ENCODE data around the gene IBA57. TPM values are rescaled to one million over a fixed set of nuclear protein-coding genes. Genes with fewer than 3 reads are reported as not detected.

The IBA57 gene
- total RNA-seq, 1 donor from 2014 or later = 8.3 TPM

- intact Hi-C loops (cut with micrococcal nuclease) = no loop called here
Measured at GRCh38 chr1:228155596-228156514, 9.7 kb upstream of the IBA57 start.

GRCh38 chr1:228156515-228156881, 9.1 kb upstream of the IBA57 start:
- intact Hi-C loops (cut with micrococcal nuclease) = no loop called here

GRCh38 chr1:228156941-228157728, 8.5 kb upstream of the IBA57 start:
- intact Hi-C loops (cut with micrococcal nuclease) = no loop called here

DNA sequence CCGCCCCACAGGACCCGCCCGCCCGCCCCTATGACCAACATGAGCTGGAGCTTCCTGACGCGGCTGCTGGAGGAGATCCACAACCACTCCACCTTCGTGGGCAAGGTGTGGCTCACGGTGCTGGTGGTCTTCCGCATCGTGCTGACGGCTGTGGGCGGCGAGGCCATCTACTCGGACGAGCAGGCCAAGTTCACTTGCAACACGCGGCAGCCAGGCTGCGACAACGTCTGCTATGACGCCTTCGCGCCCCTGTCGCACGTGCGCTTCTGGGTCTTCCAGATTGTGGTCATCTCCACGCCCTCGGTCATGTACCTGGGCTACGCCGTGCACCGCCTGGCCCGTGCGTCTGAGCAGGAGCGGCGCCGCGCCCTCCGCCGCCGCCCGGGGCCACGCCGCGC, 7.9 kb upstream of the IBA57 start:
- intact Hi-C loops (cut with micrococcal nuclease) = no loop called here

DNA sequence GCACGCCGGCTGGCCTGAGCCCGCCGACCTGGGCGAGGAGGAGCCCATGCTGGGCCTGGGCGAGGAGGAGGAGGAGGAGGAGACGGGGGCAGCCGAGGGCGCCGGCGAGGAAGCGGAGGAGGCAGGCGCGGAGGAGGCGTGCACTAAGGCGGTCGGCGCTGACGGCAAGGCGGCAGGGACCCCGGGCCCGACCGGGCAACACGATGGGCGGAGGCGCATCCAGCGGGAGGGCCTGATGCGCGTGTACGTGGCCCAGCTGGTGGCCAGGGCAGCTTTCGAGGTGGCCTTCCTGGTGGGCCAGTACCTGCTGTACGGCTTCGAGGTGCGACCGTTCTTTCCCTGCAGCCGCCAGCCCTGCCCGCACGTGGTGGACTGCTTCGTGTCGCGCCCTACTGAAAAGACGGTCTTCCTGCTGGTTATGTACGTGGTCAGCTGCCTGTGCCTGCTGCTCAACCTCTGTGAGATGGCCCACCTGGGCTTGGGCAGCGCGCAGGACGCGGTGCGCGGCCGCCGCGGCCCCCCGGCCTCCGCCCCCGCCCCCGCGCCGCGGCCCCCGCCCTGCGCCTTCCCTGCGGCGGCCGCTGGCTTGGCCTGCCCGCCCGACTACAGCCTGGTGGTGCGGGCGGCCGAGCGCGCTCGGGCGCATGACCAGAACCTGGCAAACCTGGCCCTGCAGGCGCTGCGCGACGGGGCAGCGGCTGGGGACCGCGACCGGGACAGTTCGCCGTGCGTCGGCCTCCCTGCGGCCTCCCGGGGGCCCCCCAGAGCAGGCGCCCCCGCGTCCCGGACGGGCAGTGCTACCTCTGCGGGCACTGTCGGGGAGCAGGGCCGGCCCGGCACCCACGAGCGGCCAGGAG, 7.2 kb upstream of the IBA57 start:
- intact Hi-C loops (cut with micrococcal nuclease) = no loop called here

- intact Hi-C loops (cut with micrococcal nuclease) = no loop called here
Measured at GRCh38 chr1:228159008-228159665, 6.5 kb upstream of the IBA57 start.

GRCh38 chr1:228160201-228160761, 5.3 kb upstream of the IBA57 start:
- intact Hi-C loops (cut with micrococcal nuclease) = no loop called here

GRCh38 chr1:228161362-228161761, 4.2 kb upstream of the IBA57 start:
- intact Hi-C loops (cut with micrococcal nuclease) = no loop called here

- intact Hi-C loops (cut with micrococcal nuclease) = no loop called here
Measured at GRCh38 chr1:228161866-228162265, 3.7 kb upstream of the IBA57 start.

- intact Hi-C loops (cut with micrococcal nuclease) = no loop called here
Measured at GRCh38 chr1:228162286-228163006, 3.2 kb upstream of the IBA57 start.

- intact Hi-C loops (cut with micrococcal nuclease) = no loop called here
Measured at GRCh38 chr1:228163007-228163753, 2.4 kb upstream of the IBA57 start.

- intact Hi-C loops (cut with micrococcal nuclease) = no loop called here
Measured at GRCh38 chr1:228163776-228164519, 1.7 kb upstream of the IBA57 start.

DNA sequence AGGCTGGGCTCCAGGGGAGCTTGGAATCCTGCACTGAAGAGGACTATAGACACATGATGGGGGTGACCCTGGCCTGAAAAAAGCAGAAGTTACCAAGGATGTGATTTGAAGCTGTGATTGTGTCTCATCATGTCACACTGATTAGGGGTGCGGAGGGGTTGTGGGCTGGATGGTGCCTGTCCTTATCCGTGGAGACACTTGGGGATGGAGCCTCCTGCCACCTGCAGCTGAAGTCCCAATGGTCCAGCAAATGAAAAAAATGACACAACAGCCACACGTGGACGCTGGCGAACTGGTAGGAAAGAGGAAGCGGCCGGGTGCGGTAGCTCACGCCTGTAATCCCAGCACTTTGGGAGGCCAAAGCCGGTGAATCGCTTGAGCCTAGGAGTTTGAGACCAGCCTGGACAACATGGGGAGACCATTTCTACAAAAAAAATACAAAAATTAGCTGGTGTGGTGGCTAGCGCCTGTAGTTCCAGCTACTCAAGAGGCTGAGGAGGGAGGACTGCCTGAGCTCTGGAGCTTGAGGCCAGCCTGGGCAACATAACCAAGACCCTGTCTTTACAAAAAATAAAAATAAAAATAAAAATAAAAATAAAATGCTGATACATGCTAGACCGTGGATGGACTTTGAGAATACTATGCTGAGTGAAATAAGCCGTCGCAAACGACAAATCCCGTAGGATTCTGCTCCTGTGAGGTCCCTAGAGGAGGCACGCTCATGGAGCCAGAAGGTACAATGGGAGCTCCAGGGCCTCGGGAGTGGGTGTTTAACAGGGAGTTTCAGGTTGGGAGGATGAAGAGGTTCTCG, 838 bp upstream of the IBA57 start:
- intact Hi-C loops (cut with micrococcal nuclease) = loop anchor here (1.0 to 5.0 kb wide), 7 partner anchors 24 to 427 kb away; partner anchors contain the start of genes C1orf35, GUK1, JMJD4 and MRPL55

DNA sequence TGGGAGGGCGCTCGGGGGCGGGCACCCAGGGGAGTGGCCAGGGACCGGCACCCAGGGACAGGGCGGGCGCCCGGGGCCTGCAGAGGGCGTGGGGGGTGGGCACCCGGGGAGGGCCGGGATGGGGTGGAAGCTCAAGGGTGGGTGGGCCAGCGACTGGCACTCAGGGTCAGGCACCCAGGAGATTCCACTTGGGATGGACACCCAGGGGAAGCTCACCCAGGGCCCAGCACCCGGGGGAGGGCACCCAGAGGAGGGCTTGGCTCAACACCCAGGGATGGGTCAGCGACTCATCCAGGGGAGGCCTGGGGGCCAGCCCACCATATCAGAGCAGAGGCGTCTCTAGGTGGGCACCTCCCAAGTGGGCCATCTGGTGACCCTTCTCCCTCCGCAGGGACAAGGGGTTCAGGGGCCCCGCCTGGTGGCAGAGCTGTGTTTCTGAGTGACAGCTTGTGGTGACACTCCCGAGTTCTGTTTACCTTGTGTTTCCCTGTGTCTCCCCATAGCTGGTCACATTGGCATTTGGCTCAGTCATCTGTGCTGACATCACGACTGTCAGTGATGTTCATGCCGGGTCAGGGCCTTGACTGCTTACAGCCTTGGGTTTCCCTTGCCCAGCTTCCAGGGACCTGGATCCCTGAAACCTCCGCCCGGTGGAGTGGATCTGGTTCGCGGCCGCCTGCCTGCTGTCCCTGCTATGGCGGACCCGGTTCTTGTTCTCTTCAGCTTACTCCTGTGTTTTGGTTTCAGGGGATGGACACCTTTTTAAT, 749 bp downstream of the IBA57 start:
- intact Hi-C loops (cut with micrococcal nuclease) = loop anchor here (1.0 to 5.0 kb wide), 6 partner anchors 8 to 429 kb away; partner anchors contain the start of genes ARF1, JMJD4 and SNAP47

- intact Hi-C loops (cut with micrococcal nuclease) = loop anchor here (5.0 kb wide), 1 partner anchor 431 kb away; the partner anchor contains the start of genes JMJD4 and SNAP47
Measured at GRCh38 chr1:228168563-228169270, 3.1 kb downstream of the IBA57 start.

- intact Hi-C loops (cut with micrococcal nuclease) = loop anchor here (5.0 kb wide), 1 partner anchor 432 kb away; the partner anchor contains the start of genes JMJD4 and SNAP47
Measured at GRCh38 chr1:228169345-228169744, 3.7 kb downstream of the IBA57 start.

All from T-helper 2 cell treated with Interferon-gamma antibody and Interleukin-4, amounts not matched to agents 100 ng/mL and 5 ng/mL, for 36 hours (primary cell).